Duodenal mucosa (tissue), 2 donors: ENCODE measurements around the gene ATP8A2.

Experiments used
- H3K27ac ChIP-seq: one replicate; pipeline ENCODE4 v1.7.0; 2013; ENCODE audit warnings: low read depth, low read length
- H3K27me3 ChIP-seq, 2 donors: one replicate each; pipeline ENCODE4 v1.7.0; 2013; ENCODE audit warnings: low read length in 2 of 2, control low read depth in 1 of 2; ENCODE audit not compliant: insufficient read depth in 2 of 2, control insufficient read depth in 1 of 2
- H3K36me3 ChIP-seq, 2 donors: one replicate each; pipeline ENCODE4 v1.7.0; 2013; ENCODE audit warnings: low read length in 2 of 2, control low read depth in 1 of 2; ENCODE audit not compliant: insufficient read depth in 2 of 2, control insufficient read depth in 1 of 2
- H3K4me1 ChIP-seq, 2 donors: one replicate each; pipeline ENCODE4 v1.7.0; 2013; ENCODE audit warnings: low read length in 2 of 2, control low read depth in 1 of 2; ENCODE audit not compliant: insufficient read depth in 2 of 2, control insufficient read depth in 1 of 2
- H3K4me3 ChIP-seq, 2 donors: one replicate each; pipeline ENCODE4 v1.7.0; 2013; ENCODE audit warnings: low read length in 2 of 2, low read depth in 1 of 2
- H3K9ac ChIP-seq, 2 donors: one replicate each; pipeline ENCODE4 v1.7.0; 2013; ENCODE audit warnings: low read length in 2 of 2, low read depth in 1 of 2
- H3K9me3 ChIP-seq, 2 donors: one replicate each; pipeline ENCODE4 v1.7.0; 2013; ENCODE audit warnings: low read length in 2 of 2, control low read depth in 1 of 2; ENCODE audit not compliant: control insufficient read depth in 1 of 2

Gene ATP8A2

GRCh38 chr13:25906191-25906661 lies 534.5 kb downstream of the ATP8A2 start:
- Histone ChIP-seq H3K27ac (no peak overlapping the region), H3K27me3 (no peaks in the 10 kb centered on the region), H3K9ac (no peak overlapping the region), H3K36me3 (no peaks in the 10 kb centered on the region), H3K9me3 (no peaks in the 10 kb centered on the region), H3K4me3 (no peak overlapping the region), H3K4me1 (no peaks in the 10 kb centered on the region)

GRCh38 chr13:25908366-25908765 lies 536.6 kb downstream of the ATP8A2 start:
- Histone ChIP-seq H3K4me3 (no peak overlapping the region), H3K4me1 (no peaks in the 10 kb centered on the region), H3K36me3 (no peaks in the 10 kb centered on the region), H3K27ac (no peak overlapping the region), H3K9ac (no peak overlapping the region), H3K27me3 (no peaks in the 10 kb centered on the region), H3K9me3 (no peaks in the 10 kb centered on the region)

GRCh38 chr13:25910243-25910642 lies 538.5 kb downstream of the ATP8A2 start:
- Histone ChIP-seq H3K36me3 (no peaks in the 10 kb centered on the region), H3K9me3 (no peaks in the 10 kb centered on the region), H3K4me1 (no peaks in the 10 kb centered on the region), H3K9ac (no peak overlapping the region), H3K27me3 (no peaks in the 10 kb centered on the region), H3K27ac (no peak overlapping the region), H3K4me3 (no peak overlapping the region)

GRCh38 chr13:25910991-25911419 lies 539.2 kb downstream of the ATP8A2 start:
- H3K27ac ChIP-seq: no peak overlapping the region
- no peaks in the 10 kb centered on the region for H3K27me3 ChIP-seq
- H3K9me3 ChIP-seq: no peaks in the 10 kb centered on the region
- H3K4me3 ChIP-seq: no peak overlapping the region
- H3K36me3 ChIP-seq: no peaks in the 10 kb centered on the region
- peaks cover 0 to under 1% of the 10 kb centered on the region in 2 donors for H3K4me1 ChIP-seq
- no peak overlapping the region for H3K9ac ChIP-seq

DNA sequence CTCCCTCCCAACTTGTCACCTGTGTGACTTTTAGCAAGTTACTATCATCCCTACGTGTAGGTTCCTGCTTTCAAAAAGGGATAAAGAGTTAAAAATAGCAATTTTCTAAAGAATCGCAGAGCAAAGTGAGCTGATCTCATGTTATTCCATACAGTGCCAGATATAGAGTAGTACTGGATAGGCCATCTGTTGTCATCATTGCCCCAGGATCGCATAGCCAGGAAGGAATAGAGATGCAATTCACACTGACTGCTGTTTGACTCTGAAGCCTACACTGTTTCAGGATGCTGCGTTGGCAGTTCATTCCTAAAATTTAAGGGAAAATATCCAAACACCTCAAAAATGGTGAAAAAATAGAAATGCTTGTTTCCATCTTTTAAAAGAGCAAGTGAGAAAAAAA lies 541.2 kb downstream of the ATP8A2 start:
- H3K9me3 ChIP-seq: no peaks in the 10 kb centered on the region
- H3K4me3 ChIP-seq: no peak overlapping the region
- no peaks in the 10 kb centered on the region for H3K27me3 ChIP-seq
- H3K27ac ChIP-seq: no peak overlapping the region
- peaks cover 0 to 4% of the 10 kb centered on the region in 2 donors for H3K4me1 ChIP-seq
- H3K36me3 ChIP-seq: no peaks in the 10 kb centered on the region
- H3K9ac ChIP-seq: no peak overlapping the region

DNA sequence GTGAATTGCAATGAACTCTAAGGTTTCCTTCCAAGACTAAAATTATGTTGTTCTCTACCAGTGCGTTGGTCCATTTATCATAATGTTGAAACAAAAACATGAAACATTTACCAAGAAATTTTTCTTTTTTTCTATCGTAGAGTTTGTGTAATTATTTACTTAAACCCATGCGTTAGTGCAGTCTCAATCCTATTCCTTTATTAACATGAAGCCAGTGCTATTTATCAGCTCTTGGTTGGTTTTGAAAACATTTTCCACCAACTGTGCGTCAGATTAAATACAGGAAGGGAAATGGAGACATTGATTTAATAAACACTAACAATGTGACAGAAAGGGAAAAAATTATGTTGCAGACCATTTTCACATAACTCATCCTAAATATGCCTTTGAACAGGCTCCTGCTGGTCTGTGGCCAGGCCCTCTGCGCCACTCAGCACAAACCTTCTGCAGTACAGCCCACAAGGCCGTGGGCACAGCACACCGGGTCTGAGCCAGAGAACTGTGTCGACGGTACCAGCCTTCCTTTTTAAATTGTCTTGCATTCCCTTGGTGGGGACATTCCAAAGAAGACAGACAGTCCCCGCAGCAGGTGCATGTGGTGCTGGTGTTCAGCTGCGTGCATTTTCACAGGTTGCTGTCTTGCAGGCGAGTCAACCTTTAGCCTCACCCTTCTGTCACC lies 544.2 kb downstream of the ATP8A2 start:
- Histone ChIP-seq H3K9me3 (no peaks in the 10 kb centered on the region), H3K27me3 (no peaks in the 10 kb centered on the region), H3K9ac (no peak overlapping the region), H3K27ac (no peak overlapping the region), H3K4me1 (peaks cover 0 to 4% of the 10 kb centered on the region in 2 donors), H3K4me3 (no peak overlapping the region), H3K36me3 (no peaks in the 10 kb centered on the region)

- Histone ChIP-seq H3K4me1 (peaks cover 0 to 4% of the 10 kb centered on the region in 2 donors), H3K27ac (no peak overlapping the region), H3K4me3 (no peak overlapping the region), H3K9ac (no peak overlapping the region), H3K27me3 (no peaks in the 10 kb centered on the region), H3K36me3 (no peaks in the 10 kb centered on the region), H3K9me3 (no peaks in the 10 kb centered on the region)
Observed at GRCh38 chr13:25920277-25920676, 548.5 kb downstream of the ATP8A2 start.

GRCh38 chr13:25920931-25921330 lies 549.2 kb downstream of the ATP8A2 start:
- H3K36me3 ChIP-seq: no peaks in the 10 kb centered on the region
- peaks cover 0 to 4% of the 10 kb centered on the region in 2 donors for H3K4me1 ChIP-seq
- no peak overlapping the region for H3K4me3 ChIP-seq
- H3K27me3 ChIP-seq: no peaks in the 10 kb centered on the region
- H3K9me3 ChIP-seq: no peaks in the 10 kb centered on the region
- H3K9ac ChIP-seq: no peak overlapping the region
- H3K27ac ChIP-seq: no peak overlapping the region

- H3K27ac ChIP-seq: no peak overlapping the region
- H3K27me3 ChIP-seq: no peaks in the 10 kb centered on the region
- H3K9me3 ChIP-seq: no peaks in the 10 kb centered on the region
- H3K4me1 ChIP-seq: no peaks in the 10 kb centered on the region
- H3K4me3 ChIP-seq: no peak overlapping the region
- H3K36me3 ChIP-seq: no peaks in the 10 kb centered on the region
- H3K9ac ChIP-seq: no peak overlapping the region
Observed at GRCh38 chr13:25922376-25922775, 550.6 kb downstream of the ATP8A2 start.

- no peaks in the 10 kb centered on the region for H3K4me1 ChIP-seq
- no peak overlapping the region for H3K9ac ChIP-seq
- no peaks in the 10 kb centered on the region for H3K9me3 ChIP-seq
- H3K27me3 ChIP-seq: no peaks in the 10 kb centered on the region
- no peak overlapping the region for H3K4me3 ChIP-seq
- no peak overlapping the region for H3K27ac ChIP-seq
- no peaks in the 10 kb centered on the region for H3K36me3 ChIP-seq
Observed at GRCh38 chr13:25923217-25924085, 551.7 kb downstream of the ATP8A2 start.
